ENCODE measurements around the gene ANO6. TPM values are rescaled to one million over a fixed set of nuclear protein-coding genes. Genes with fewer than 3 reads are reported as not detected.

ANO6 gene
- total RNA-seq, 4 donors from 2014 or later = 139 to 167 (median 155) TPM

DNA sequence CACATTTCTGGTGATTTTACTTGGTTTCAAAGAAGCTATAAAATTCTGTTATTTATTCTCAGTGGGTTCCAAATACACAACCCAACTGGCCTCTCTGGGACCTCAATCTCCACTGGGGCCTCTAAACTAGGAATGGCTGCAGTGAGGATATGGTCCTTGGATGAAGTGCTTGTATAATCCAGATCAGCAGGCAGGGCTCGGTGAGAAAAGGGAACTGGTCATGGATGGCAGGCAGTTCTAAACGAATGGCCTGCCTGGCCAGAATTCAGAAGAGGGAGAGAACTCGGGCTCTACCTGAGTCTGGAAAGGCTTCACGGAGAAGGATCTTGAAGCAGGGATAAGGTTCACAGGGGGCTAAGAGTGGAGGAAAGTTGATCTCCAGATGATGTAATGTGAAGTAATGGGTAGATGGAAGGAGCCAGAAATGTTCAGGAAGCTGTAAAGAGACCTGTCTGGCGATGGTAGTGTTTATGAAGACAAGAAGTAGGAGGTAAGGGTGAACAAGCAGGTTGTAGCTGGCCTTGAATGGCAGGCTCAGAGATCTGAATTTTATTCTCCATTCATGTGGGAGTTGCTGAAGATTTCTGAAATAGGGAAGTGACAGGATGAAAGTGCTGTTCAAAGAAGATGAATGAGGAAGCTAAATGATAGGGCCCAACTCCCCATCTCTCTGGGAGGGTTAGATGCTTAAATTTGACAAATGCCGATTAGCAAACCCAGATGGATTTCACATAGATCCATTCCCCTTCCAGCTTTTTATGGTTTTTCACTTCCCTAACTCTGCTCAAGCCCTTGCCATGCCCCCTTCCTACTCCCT, 31.5 kb upstream of the ANO6 start:
- TF ChIP-seq, protein P1, sequence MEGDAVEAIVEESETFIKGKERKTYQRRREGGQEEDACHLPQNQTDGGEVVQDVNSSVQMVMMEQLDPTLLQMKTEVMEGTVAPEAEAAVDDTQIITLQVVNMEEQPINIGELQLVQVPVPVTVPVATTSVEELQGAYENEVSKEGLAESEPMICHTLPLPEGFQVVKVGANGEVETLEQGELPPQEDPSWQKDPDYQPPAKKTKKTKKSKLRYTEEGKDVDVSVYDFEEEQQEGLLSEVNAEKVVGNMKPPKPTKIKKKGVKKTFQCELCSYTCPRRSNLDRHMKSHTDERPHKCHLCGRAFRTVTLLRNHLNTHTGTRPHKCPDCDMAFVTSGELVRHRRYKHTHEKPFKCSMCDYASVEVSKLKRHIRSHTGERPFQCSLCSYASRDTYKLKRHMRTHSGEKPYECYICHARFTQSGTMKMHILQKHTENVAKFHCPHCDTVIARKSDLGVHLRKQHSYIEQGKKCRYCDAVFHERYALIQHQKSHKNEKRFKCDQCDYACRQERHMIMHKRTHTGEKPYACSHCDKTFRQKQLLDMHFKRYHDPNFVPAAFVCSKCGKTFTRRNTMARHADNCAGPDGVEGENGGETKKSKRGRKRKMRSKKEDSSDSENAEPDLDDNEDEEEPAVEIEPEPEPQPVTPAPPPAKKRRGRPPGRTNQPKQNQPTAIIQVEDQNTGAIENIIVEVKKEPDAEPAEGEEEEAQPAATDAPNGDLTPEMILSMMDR (IDR thresholded peaks at IDR 0.05; ENCODE audit: low read depth) = no peak

DNA sequence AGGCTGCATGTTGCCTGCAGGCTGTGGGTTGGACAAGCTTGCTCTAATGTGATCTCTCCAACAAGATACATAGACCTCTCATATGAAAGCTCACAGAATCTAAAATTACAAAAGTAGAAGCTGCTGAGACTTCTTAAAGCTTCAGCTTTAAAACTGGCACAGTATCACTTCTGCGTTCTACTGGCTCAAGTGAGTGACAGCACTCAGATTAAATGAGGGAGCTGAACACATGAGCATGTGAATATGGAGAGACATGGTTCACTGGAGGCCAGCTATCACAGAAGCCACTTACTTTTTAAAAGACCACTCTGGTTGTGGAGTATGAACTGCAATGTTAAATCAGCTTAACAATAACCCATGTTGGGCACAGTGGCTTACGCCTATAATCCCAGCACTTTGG, 29.1 kb upstream of the ANO6 start:
- TF ChIP-seq, protein P1 (IDR thresholded peaks at IDR 0.05; ENCODE audit: low read depth) = no peak

DNA sequence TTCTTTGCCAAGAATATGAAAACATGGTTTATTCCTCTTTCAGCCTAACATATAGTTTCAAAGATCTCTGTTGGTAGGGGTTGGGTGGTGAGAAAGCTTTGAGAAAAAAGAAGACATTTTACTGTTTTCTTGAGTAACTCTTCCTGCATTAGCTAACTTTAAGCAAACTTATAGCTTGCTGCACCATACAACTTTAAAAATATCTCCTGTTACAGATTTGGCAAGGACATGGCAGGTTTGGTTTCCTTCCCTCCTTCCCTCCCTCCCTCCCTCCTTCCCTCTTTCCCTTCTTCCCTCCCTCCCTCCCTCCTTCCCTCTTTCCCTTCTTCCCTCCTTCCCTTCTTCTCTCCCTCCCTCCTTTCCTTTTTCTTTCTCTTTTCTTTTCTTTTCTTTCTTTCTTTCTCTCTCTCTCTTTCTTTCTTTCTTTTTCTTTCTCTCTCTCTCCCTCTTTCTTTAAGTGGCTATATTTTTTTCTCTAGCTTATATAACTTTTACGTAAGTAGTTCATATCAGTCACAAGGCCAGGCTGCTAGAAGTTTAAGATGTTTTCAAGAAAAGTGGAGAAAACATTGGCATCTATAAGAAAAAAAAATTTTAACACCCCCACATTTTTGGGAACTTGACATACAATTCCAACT, 26.0 kb upstream of the ANO6 start:
- TF ChIP-seq, protein P1 (IDR thresholded peaks at IDR 0.05; ENCODE audit: low read depth) = no peak

DNA sequence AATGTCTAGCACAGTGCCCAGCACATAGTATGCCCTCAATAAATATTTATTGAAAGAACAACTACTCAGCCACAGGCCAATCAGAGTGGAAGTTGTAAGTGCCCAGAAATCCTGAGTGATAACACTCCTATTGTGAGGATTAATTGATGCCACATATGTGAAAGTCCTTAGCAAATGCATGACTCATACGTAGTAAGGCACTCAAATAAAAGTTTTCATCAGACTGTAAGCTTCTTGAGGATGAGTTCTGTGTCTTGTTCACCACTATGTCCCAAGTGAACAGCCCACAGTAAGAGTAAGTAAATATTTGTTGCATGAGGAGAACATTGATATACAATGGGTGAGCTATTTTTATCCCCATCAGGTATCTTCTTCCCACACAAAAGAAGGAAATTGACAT, 24.7 kb upstream of the ANO6 start:
- TF ChIP-seq, protein P1 (IDR thresholded peaks at IDR 0.05; ENCODE audit: low read depth) = no peak

DNA sequence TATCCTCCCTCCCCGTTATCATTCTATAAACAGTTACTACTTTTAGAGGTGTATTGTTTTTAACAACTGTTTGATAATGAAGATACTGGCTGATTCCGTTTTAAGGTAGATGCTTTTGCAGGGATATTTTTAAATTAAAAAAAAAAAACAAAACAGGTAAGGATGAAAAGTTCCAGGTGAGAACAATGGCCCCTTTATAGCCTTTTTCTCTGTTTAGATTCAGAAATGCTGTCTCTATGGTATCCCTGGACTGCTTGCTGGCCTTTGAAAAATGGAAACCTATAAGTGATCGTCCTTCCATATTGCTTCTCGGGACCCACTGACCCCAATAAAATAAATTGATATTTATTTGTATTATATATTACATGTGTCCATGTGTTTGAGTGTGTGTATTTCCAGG, 23.2 kb upstream of the ANO6 start:
- TF ChIP-seq, protein P1 (IDR thresholded peaks at IDR 0.05; ENCODE audit: low read depth) = no peak

DNA sequence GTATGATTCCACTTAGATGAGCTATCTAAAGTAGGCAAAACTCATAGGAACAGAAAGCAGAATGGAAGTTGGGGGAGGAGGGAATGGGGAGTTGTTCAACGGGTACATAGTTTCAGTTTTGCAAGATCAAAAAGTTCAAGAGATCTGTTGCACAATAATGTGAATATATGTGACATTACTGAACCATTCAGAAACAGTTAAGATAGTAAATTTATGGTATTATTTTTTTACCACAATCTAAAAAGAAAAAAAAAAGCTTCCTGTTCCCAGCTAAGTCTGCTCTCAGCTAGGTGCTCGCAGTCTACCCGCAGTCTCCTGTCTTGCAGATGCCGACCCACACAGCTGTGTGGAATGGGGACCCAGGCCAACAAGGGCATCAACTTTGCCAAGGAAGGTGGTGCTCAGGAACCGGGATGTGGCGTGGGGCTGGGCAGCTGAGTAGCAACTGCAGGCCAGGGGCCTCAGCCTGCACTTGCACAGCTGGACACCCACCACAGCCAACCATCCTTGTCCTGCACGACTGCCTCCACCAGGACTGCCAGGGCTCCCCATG, 15.3 kb upstream of the ANO6 start:
- TF ChIP-seq, protein P1 (IDR thresholded peaks at IDR 0.05; ENCODE audit: low read depth) = no peak

DNA sequence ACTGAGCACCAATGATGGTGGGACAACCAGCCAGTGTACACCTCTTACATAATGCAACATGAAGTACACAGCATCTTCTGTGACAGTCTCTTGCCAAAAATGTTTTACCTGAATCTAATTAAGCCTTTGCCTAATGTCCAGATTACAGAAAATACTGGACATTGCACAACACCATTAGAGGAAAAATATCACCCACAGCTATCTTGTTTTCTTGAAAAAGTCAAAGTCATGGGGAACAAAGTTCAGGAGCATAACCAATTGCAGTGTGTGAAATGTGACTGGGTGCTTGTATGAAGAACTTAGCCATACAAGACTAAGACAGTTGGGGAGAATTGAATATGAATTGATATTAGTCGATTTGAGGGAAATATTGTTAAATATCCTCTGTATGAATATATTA, 12.1 kb upstream of the ANO6 start:
- TF ChIP-seq, protein P1 (IDR thresholded peaks at IDR 0.05; ENCODE audit: low read depth) = no peak

Data from subcutaneous adipose tissue (tissue), 4 donors.